PC-3 (cell line): Measurements from ENCODE around the gene HTR3D.

Experiments used
- EZH2 ChIP-seq: fragments of 300-600 bp; sonication (generic); IDR thresholded peaks from one replicate; pipeline ENCODE4 v1.6.1; 2017; ENCODE audit warnings: antibody characterized with exemption, mild to moderate bottlenecking, low read length; ENCODE audit not compliant: unreplicated experiment
- EZH2phosphoT487 ChIP-seq: fragments of 300-600 bp; sonication (generic); IDR thresholded peaks from 2 replicates; pipeline ENCODE4 v1.6.1; 2018; ENCODE audit warnings: mild to moderate bottlenecking, antibody characterized with exemption, low read length, borderline replicate concordance
- TF ChIP-seq, protein P1 (sequence below): fragments of 300-600 bp; sonication (generic); conservative IDR thresholded peaks from 2 replicates; pipeline ENCODE4 v1.5.1; 2017; ENCODE audit warnings: antibody characterized with exemption, low read depth, mild to moderate bottlenecking, low read length

GRCh38 chr3:184039414-184039813 is 7.9 kb downstream of the HTR3D start:
- TF ChIP-seq EZH2, result no peak
- TF ChIP-seq, protein P1, sequence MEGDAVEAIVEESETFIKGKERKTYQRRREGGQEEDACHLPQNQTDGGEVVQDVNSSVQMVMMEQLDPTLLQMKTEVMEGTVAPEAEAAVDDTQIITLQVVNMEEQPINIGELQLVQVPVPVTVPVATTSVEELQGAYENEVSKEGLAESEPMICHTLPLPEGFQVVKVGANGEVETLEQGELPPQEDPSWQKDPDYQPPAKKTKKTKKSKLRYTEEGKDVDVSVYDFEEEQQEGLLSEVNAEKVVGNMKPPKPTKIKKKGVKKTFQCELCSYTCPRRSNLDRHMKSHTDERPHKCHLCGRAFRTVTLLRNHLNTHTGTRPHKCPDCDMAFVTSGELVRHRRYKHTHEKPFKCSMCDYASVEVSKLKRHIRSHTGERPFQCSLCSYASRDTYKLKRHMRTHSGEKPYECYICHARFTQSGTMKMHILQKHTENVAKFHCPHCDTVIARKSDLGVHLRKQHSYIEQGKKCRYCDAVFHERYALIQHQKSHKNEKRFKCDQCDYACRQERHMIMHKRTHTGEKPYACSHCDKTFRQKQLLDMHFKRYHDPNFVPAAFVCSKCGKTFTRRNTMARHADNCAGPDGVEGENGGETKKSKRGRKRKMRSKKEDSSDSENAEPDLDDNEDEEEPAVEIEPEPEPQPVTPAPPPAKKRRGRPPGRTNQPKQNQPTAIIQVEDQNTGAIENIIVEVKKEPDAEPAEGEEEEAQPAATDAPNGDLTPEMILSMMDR, result no peak
- TF ChIP-seq EZH2phosphoT487, result no peak
